T47D (cell line): ENCODE results near the gene C6orf89.
A peak's percentile ranks its signal among the peaks of the same experiment; 100 is the strongest.

Experiments
- DNase-seq, 2 experiments: peaks; one replicate each; pipeline versions ENCODE4 v3.0.0 to v3.0.0-alpha.2; 2011 to 2012; ENCODE audit warnings: low read depth in 1 of 2, low spot score in 1 of 2
- JUND ChIP-seq: IDR thresholded peaks from 2 replicates; pipeline ENCODE4 v1.6.1; 2012; ENCODE audit warnings: low read depth
- in situ Hi-C: cut with HindIII; loops from 2 replicates; pipeline ENCODE4 v1.10.0; 2016; ENCODE audit warnings: low sequenced_read_pairs, low pct_unique_long_range_greater_than_20kb

The C6orf89 gene

DNA sequence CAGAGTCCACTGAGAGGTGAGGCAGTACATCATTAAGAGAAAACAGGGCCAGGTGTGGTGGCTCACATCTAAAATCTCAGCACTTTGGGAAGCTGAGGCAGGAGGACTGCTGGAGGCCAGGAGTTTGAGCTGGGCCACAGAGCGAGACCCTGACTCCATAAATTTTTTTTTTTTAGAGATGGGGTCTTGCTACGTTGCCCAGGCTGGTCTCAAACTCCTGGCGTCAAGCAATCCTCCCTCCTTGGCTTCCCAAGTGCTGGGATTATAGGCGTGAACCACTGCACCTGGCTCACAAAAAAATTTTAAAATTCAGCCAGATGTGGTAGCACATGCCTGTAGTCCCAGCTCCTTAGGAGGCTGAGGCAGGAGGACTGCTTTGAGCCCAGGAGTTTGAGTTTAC is 28.4 kb upstream of the C6orf89 start:
- TF ChIP-seq JUND: no peak
- no peak for DNase-seq
- in situ Hi-C loops: no loop called here

- in situ Hi-C loops: no loop called here
- TF ChIP-seq JUND: no peak
Observed at GRCh38 chr6:36858407-36858981, 27.3 kb upstream of the C6orf89 start.

DNA sequence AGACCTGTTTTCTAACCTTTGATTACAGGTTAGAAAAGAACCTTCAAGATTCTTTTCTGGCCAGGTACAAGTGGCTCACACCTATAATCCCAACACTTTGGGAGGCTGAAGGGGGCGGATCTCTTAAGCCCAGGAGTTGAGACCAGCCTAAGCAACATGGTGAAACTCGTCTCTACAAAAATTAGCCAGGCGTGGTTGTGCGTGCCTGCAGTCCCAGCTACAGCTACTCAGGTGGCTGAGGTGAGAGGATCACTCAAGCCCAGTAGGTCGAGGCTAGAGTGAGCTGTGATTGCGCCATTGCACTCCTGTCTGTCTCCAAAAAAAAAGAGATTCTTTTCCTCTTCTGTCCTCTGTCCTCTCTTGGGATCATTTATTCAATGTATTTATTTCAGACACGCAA is 25.6 kb upstream of the C6orf89 start:
- in situ Hi-C loops: no loop called here
- no peak for DNase-seq
- no peak for TF ChIP-seq JUND

More at GRCh38 chr6:36858407-36858981, 27.3 kb upstream of the C6orf89 start:
- peak in 1 of 2 experiments; percentile 54 for DNase-seq

DNA sequence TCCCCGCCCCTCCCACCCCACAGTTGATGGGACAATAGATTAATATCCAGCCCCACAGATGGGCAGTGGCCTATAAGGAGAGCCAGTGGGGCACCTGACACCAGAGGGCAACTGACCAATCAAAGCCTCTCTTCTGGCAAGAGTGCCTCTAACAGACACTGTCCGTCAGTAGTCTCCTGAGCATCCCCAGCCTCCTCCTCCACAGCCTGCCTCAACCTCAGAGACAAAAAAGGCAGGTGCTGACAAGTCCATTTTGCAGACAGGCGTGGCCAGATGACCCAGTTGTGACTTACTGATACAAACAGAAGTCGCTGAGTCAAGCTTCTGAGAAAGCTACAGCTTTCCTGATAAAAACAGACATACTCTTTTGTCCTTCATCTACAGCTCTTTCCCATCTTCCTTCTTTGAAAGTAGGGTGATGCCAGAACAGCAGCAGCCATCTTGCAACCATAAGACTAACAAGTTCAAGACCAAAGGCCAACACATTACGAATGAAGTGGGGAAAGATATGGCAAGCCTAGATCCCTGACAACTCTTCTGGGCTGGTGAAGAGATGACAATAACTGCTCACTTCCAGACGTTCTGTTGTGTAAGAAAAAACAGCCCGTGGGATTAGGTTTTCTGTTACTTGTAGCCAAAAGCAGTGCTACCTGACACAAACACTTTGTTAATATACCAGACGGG is 23.4 kb upstream of the C6orf89 start:
- in situ Hi-C loops: no loop called here
- no peak for DNase-seq
- no peak for TF ChIP-seq JUND

DNA sequence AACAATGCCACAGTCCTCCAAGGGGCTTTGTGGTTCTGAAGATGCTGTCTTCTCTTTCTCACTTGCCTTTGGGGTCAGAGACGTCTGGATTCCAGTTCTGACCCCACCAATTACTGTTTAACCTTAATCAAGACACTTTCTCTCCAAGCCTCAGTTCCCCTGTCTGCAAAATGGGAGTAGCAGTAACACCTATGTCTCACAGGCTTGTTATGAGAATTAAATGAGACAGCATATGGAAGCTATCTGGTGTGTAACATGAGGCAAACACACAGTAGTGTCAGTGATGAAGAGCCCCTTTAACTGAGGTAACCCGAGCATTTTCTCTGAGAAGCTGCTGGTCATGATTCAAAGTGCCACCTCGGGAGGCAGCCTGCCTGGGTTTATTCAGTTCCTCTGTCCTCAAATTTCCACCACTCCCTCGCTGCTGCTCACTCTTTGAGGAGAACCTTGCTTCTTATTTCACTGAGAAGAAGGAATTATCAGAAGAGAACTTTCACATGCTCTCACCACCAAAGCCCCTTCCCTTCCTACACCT is 22.8 kb upstream of the C6orf89 start:
- no peak for DNase-seq
- no peak for TF ChIP-seq JUND
- in situ Hi-C loops: no loop called here

GRCh38 chr6:36863670-36864540 is 21.8 kb upstream of the C6orf89 start:
- DNase-seq: no peak
- in situ Hi-C loops: no loop called here
- no peak for TF ChIP-seq JUND

- DNase-seq: no peak
Observed at GRCh38 chr6:36865835-36866234, 19.9 kb upstream of the C6orf89 start.

GRCh38 chr6:36867471-36868224 is 18.1 kb upstream of the C6orf89 start:
- in situ Hi-C loops: no loop called here
- no peak for DNase-seq
- no peak for TF ChIP-seq JUND

More at GRCh38 chr6:36865835-36866234, 19.9 kb upstream of the C6orf89 start:
- in situ Hi-C loops: no loop called here
- TF ChIP-seq JUND: no peak

DNA sequence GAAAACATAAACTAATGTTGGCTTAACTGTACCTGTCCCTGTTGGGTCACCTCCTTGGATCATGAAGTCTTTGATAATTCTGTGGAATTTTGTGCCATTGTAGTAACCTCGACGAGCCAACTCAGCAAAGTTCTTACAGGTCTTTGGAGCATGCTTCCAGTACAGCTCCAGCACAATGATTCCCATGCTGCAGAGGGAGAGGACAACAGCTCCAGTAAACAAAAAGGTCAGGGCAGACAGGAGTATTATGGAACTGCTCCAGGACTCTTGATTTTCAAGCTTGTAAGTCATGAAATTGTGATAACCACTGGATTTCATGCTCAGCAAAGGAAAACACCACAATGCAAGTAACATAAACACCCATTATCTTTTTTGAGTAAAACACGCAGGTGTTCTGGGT is 14.1 kb upstream of the C6orf89 start:
- DNase-seq: no peak
- TF ChIP-seq JUND: no peak
- in situ Hi-C loops: no loop called here

DNA sequence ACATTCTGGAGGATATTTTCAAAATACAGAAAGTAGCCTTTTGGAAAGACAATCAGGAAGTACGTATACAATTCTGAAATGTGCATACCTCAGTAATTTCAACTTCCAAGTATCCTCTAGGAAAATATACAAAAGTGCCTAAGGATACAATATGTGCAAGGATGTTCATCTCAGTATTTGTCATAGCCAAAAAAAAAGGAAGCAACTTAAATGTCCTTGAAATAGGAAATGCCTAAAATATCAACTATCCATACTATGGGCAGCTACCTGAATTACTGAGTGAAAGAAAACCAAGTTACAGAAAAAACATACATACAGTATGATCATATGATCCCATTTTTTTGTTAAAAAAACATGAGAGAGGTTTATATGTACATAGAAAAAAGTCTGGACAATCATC is 12.6 kb upstream of the C6orf89 start:
- in situ Hi-C loops: no loop called here
- no peak for TF ChIP-seq JUND
- DNase-seq: no peak

DNA sequence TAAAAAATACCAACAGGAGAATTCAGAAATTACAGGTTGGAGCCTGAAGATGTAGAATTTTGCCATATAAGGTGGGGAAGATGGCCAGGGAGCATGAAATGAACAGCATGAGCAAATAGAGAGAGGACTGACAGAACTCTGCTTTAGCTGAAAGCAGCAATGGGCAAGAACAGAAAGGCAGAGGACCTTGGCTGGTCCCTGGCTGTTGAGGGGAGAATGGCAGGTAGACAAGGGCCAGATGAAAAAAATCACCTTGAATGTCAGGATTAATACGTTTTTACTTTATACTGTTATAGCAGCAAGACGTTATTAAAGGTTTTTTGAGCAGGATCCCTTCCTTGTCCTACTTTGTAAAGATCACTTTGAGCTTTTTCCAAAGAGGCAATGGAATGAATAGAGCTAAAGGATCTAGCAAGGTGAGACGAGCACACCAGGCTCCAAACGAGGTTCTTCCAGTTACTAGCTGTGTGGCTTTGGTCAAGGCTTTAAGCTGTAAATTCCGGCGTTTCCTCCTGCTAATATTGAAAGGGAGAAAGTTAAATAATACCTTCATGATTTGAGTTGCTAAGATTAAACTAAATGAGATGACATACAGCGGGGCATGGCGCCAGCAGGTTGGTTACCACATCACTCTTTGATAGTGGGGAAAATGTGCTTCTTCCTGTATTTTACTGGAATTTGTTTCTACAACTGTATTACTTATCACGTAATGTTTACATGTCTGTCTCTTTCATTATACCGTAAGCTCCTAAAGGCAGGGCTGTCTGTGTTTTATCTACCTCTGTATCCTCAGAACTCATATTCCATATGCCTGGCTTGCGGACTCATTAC is 11.9 kb upstream of the C6orf89 start:
- in situ Hi-C loops: no loop called here
- TF ChIP-seq JUND: no peak
- DNase-seq: peak in 1 of 2 experiments; percentile 36
